ENCODE results near the gene SYT15. TPM values are rescaled to one million over a fixed set of nuclear protein-coding genes. Genes with fewer than 3 reads are reported as not detected.
"Not testable (repeated sequence)": the region's sequence is repeated elsewhere in the genome, so short reads cannot be mapped to it uniquely, and the experiment has no call there.

The SYT15 gene
- polyA plus RNA-seq, 2 donors = 1.2 to 2.1 TPM

GRCh38 chr10:46556515-46557318, 22.2 kb upstream of the SYT15 start, which contains the start of gene GPRIN2:
GPRIN2 (minus strand) TSS chr10:46556658; CDS start chr10:46550736, 5,922 bp downstream.
- 4 to 6% methylated on average over 74 of the region's 74 CpGs for WGBS, 2 donors
- H3K4me3 ChIP-seq (ENCODE audit: low read depth in 1 of 2, low read length in 2 of 2) = peak within 1 kb of the TSS; percentile 60 to 65
- H3K27me3 ChIP-seq (ENCODE audit: control insufficient read depth in 1 of 2, insufficient read depth in 2 of 2, low read length in 2 of 2) = peaks cover 0 to 7% of the 10 kb centered on the region in 2 donors
- no peaks in the 10 kb centered on the region for H3K9me3 ChIP-seq (ENCODE audit: control insufficient read depth in 2 of 2, insufficient read depth in 1 of 2, low read depth in 1 of 2, low read length in 1 of 2)
- no peak within 1 kb of the TSS for H3K27ac ChIP-seq (ENCODE audit: low read depth in 2 of 2, low read length in 1 of 2)
- peaks cover 0 to 2% of the 10 kb centered on the region in 2 donors for H3K36me3 ChIP-seq (ENCODE audit: control insufficient read depth in 2 of 2, insufficient read depth in 2 of 2, low read length in 1 of 2)
- H3K4me1 ChIP-seq (ENCODE audit: control insufficient read depth in 2 of 2, insufficient read depth in 2 of 2, low read length in 1 of 2) = peaks cover 5 to 17% of the 10 kb centered on the region in 2 donors

- 88 to 89% methylated on average over 33 of the region's 33 CpGs for WGBS, 2 donors
- no peak overlapping the region for H3K27ac ChIP-seq (ENCODE audit: low read depth in 2 of 2, low read length in 1 of 2)
- H3K4me3 ChIP-seq (ENCODE audit: low read depth in 1 of 2, low read length in 2 of 2) = no peak overlapping the region
- peaks cover 0 to 2% of the 10 kb centered on the region in 2 donors for H3K36me3 ChIP-seq (ENCODE audit: control insufficient read depth in 2 of 2, insufficient read depth in 2 of 2, low read length in 1 of 2)
- H3K27me3 ChIP-seq (ENCODE audit: control insufficient read depth in 1 of 2, insufficient read depth in 2 of 2, low read length in 2 of 2) = peaks cover 0 to 7% of the 10 kb centered on the region in 2 donors
- H3K9me3 ChIP-seq (ENCODE audit: control insufficient read depth in 2 of 2, insufficient read depth in 1 of 2, low read depth in 1 of 2, low read length in 1 of 2) = no peaks in the 10 kb centered on the region
- peaks cover 5 to 15% of the 10 kb centered on the region in 2 donors for H3K4me1 ChIP-seq (ENCODE audit: control insufficient read depth in 2 of 2, insufficient read depth in 2 of 2, low read length in 1 of 2)
Observed at GRCh38 chr10:46557319-46558121, 21.4 kb upstream of the SYT15 start.

GRCh38 chr10:46558122-46558391, 20.9 kb upstream of the SYT15 start:
- 33 to 52% methylated on average over 1 of the region's 1 CpG for WGBS, 2 donors
- H3K4me1 ChIP-seq (ENCODE audit: control insufficient read depth in 2 of 2, insufficient read depth in 2 of 2, low read length in 1 of 2) = peaks cover 5 to 13% of the 10 kb centered on the region in 2 donors
- peaks cover 0 to 7% of the 10 kb centered on the region in 2 donors for H3K27me3 ChIP-seq (ENCODE audit: control insufficient read depth in 1 of 2, insufficient read depth in 2 of 2, low read length in 2 of 2)
- peaks cover 0 to 1% of the 10 kb centered on the region in 2 donors for H3K36me3 ChIP-seq (ENCODE audit: control insufficient read depth in 2 of 2, insufficient read depth in 2 of 2, low read length in 1 of 2)
- H3K4me3 ChIP-seq (ENCODE audit: low read depth in 1 of 2, low read length in 2 of 2) = no peak overlapping the region
- no peaks in the 10 kb centered on the region for H3K9me3 ChIP-seq (ENCODE audit: control insufficient read depth in 2 of 2, insufficient read depth in 1 of 2, low read depth in 1 of 2, low read length in 1 of 2)
- H3K27ac ChIP-seq (ENCODE audit: low read depth in 2 of 2, low read length in 1 of 2) = no peak overlapping the region

- 75 to 78% methylated on average over 9 of the region's 9 CpGs for WGBS, 2 donors
- H3K27me3 ChIP-seq (ENCODE audit: control insufficient read depth in 1 of 2, insufficient read depth in 2 of 2, low read length in 2 of 2) = peaks cover 0 to 7% of the 10 kb centered on the region in 2 donors
- H3K4me3 ChIP-seq (ENCODE audit: low read depth in 1 of 2, low read length in 2 of 2) = no peak overlapping the region
- no peaks in the 10 kb centered on the region for H3K36me3 ChIP-seq (ENCODE audit: control insufficient read depth in 2 of 2, insufficient read depth in 2 of 2, low read length in 1 of 2)
- H3K27ac ChIP-seq (ENCODE audit: low read depth in 2 of 2, low read length in 1 of 2) = no peak overlapping the region
- peaks cover 5 to 13% of the 10 kb centered on the region in 2 donors for H3K4me1 ChIP-seq (ENCODE audit: control insufficient read depth in 2 of 2, insufficient read depth in 2 of 2, low read length in 1 of 2)
- no peaks in the 10 kb centered on the region for H3K9me3 ChIP-seq (ENCODE audit: control insufficient read depth in 2 of 2, insufficient read depth in 1 of 2, low read depth in 1 of 2, low read length in 1 of 2)
Observed at GRCh38 chr10:46558392-46559185, 20.3 kb upstream of the SYT15 start.

GRCh38 chr10:46559231-46559671, 19.7 kb upstream of the SYT15 start:
- Histone ChIP-seq H3K36me3 (ENCODE audit: control insufficient read depth in 2 of 2, insufficient read depth in 2 of 2, low read length in 1 of 2) (no peaks in the 10 kb centered on the region), H3K4me1 (ENCODE audit: control insufficient read depth in 2 of 2, insufficient read depth in 2 of 2, low read length in 1 of 2) (peaks cover 5 to 13% of the 10 kb centered on the region in 2 donors), H3K27ac (ENCODE audit: low read depth in 2 of 2, low read length in 1 of 2) (no peak overlapping the region), H3K4me3 (ENCODE audit: low read depth in 1 of 2, low read length in 2 of 2) (no peak overlapping the region), H3K27me3 (ENCODE audit: control insufficient read depth in 1 of 2, insufficient read depth in 2 of 2, low read length in 2 of 2) (peaks cover 0 to 7% of the 10 kb centered on the region in 2 donors), H3K9me3 (ENCODE audit: control insufficient read depth in 2 of 2, insufficient read depth in 1 of 2, low read depth in 1 of 2, low read length in 1 of 2) (no peaks in the 10 kb centered on the region)
- WGBS, 2 donors = 91 to 94% methylated on average over 5 of the region's 5 CpGs

- 77 to 79% methylated on average over 5 of the region's 5 CpGs for WGBS, 2 donors
- Histone ChIP-seq H3K27ac (ENCODE audit: low read depth in 2 of 2, low read length in 1 of 2) (no peak overlapping the region), H3K27me3 (ENCODE audit: control insufficient read depth in 1 of 2, insufficient read depth in 2 of 2, low read length in 2 of 2) (peaks cover 0 to 7% of the 10 kb centered on the region in 2 donors), H3K4me3 (ENCODE audit: low read depth in 1 of 2, low read length in 2 of 2) (no peak overlapping the region), H3K36me3 (ENCODE audit: control insufficient read depth in 2 of 2, insufficient read depth in 2 of 2, low read length in 1 of 2) (no peaks in the 10 kb centered on the region), H3K9me3 (ENCODE audit: control insufficient read depth in 2 of 2, insufficient read depth in 1 of 2, low read depth in 1 of 2, low read length in 1 of 2) (no peaks in the 10 kb centered on the region), H3K4me1 (ENCODE audit: control insufficient read depth in 2 of 2, insufficient read depth in 2 of 2, low read length in 1 of 2) (peaks cover 5 to 11% of the 10 kb centered on the region in 2 donors)
Observed at GRCh38 chr10:46560381-46560780, 18.5 kb upstream of the SYT15 start.

GRCh38 chr10:46560952-46561351, 18.0 kb upstream of the SYT15 start:
- Histone ChIP-seq H3K27me3 (ENCODE audit: control insufficient read depth in 1 of 2, insufficient read depth in 2 of 2, low read length in 2 of 2) (peaks cover 0 to 7% of the 10 kb centered on the region in 2 donors), H3K4me1 (ENCODE audit: control insufficient read depth in 2 of 2, insufficient read depth in 2 of 2, low read length in 1 of 2) (peaks cover 5% of the 10 kb centered on the region in 2 donors), H3K27ac (ENCODE audit: low read depth in 2 of 2, low read length in 1 of 2) (no peak overlapping the region), H3K4me3 (ENCODE audit: low read depth in 1 of 2, low read length in 2 of 2) (no peak overlapping the region), H3K9me3 (ENCODE audit: control insufficient read depth in 2 of 2, insufficient read depth in 1 of 2, low read depth in 1 of 2, low read length in 1 of 2) (no peaks in the 10 kb centered on the region), H3K36me3 (ENCODE audit: control insufficient read depth in 2 of 2, insufficient read depth in 2 of 2, low read length in 1 of 2) (no peaks in the 10 kb centered on the region)
- WGBS, 2 donors = 63 to 73% methylated on average over 1 of the region's 1 CpG

GRCh38 chr10:46565591-46566332, 13.2 kb upstream of the SYT15 start:
- H3K4me3 ChIP-seq (ENCODE audit: low read depth in 1 of 2, low read length in 2 of 2); H3K4me1 ChIP-seq (ENCODE audit: control insufficient read depth in 2 of 2, insufficient read depth in 2 of 2, low read length in 1 of 2); H3K27me3 ChIP-seq (ENCODE audit: control insufficient read depth in 1 of 2, insufficient read depth in 2 of 2, low read length in 2 of 2); H3K36me3 ChIP-seq (ENCODE audit: control insufficient read depth in 2 of 2, insufficient read depth in 2 of 2, low read length in 1 of 2); H3K27ac ChIP-seq (ENCODE audit: low read depth in 2 of 2, low read length in 1 of 2); H3K9me3 ChIP-seq (ENCODE audit: control insufficient read depth in 2 of 2, insufficient read depth in 1 of 2, low read depth in 1 of 2, low read length in 1 of 2): not testable (repeated sequence)
- WGBS, 2 donors = 3 to 9% methylated on average over 4 of the region's 6 CpGs

GRCh38 chr10:46567151-46567550, 11.8 kb upstream of the SYT15 start:
- not testable (repeated sequence) for H3K36me3 ChIP-seq (ENCODE audit: control insufficient read depth in 2 of 2, insufficient read depth in 2 of 2, low read length in 1 of 2); H3K27ac ChIP-seq (ENCODE audit: low read depth in 2 of 2, low read length in 1 of 2); H3K9me3 ChIP-seq (ENCODE audit: control insufficient read depth in 2 of 2, insufficient read depth in 1 of 2, low read depth in 1 of 2, low read length in 1 of 2); H3K4me3 ChIP-seq (ENCODE audit: low read depth in 1 of 2, low read length in 2 of 2); H3K4me1 ChIP-seq (ENCODE audit: control insufficient read depth in 2 of 2, insufficient read depth in 2 of 2, low read length in 1 of 2); H3K27me3 ChIP-seq (ENCODE audit: control insufficient read depth in 1 of 2, insufficient read depth in 2 of 2, low read length in 2 of 2)
- WGBS, 2 donors = 93 to 96% methylated on average over 3 of the region's 9 CpGs

Data from esophagus (tissue), 2 donors.